ENCODE measurements around the gene BMPR1B.
"Not testable (repeated sequence)": the region's sequence is repeated elsewhere in the genome, so short reads cannot be mapped to it uniquely, and the experiment has no call there.

BMPR1B gene

GRCh38 chr4:94841166-94841863, 83.6 kb downstream of the BMPR1B start:
- DNase-seq = not testable (repeated sequence)

GRCh38 chr4:94841864-94842221, 84.1 kb downstream of the BMPR1B start:
- DNase-seq = no peak

GRCh38 chr4:94843216-94843615, 85.5 kb downstream of the BMPR1B start:
- DNase-seq = no peak

- DNase-seq = no peak
Observed at GRCh38 chr4:94848326-94848725, 90.6 kb downstream of the BMPR1B start.

GRCh38 chr4:94849901-94850300, 92.1 kb downstream of the BMPR1B start:
- DNase-seq = no peak

GRCh38 chr4:94852616-94853015, 94.9 kb downstream of the BMPR1B start:
- no peak for DNase-seq

- no peak for DNase-seq
Observed at GRCh38 chr4:94856030-94856429, 98.3 kb downstream of the BMPR1B start.

- DNase-seq = no peak
Observed at GRCh38 chr4:94870146-94870545, 112.4 kb downstream of the BMPR1B start.

- no peak for DNase-seq
Observed at GRCh38 chr4:94871644-94872305, 114.0 kb downstream of the BMPR1B start.

- DNase-seq = no peak
Observed at GRCh38 chr4:94877973-94878372, 120.2 kb downstream of the BMPR1B start.

GRCh38 chr4:94880956-94881355, 123.2 kb downstream of the BMPR1B start:
- no peak for DNase-seq

GRCh38 chr4:94882756-94883155, 125.0 kb downstream of the BMPR1B start:
- no peak for DNase-seq

- no peak for DNase-seq
Observed at GRCh38 chr4:94887027-94887426, 129.3 kb downstream of the BMPR1B start.

- DNase-seq = no peak
Observed at GRCh38 chr4:94889523-94889922, 131.8 kb downstream of the BMPR1B start.

- DNase-seq = no peak
Observed at GRCh38 chr4:94889946-94890345, 132.2 kb downstream of the BMPR1B start.

GRCh38 chr4:94890579-94890978, 132.8 kb downstream of the BMPR1B start:
- DNase-seq = no peak

GRCh38 chr4:94892051-94892450, 134.3 kb downstream of the BMPR1B start:
- DNase-seq = no peak

- no peak for DNase-seq
Observed at GRCh38 chr4:94895081-94895480, 137.3 kb downstream of the BMPR1B start.

- no peak for DNase-seq
Observed at GRCh38 chr4:94897023-94897422, 139.3 kb downstream of the BMPR1B start.

GRCh38 chr4:94905511-94905910, 147.8 kb downstream of the BMPR1B start:
- no peak for DNase-seq

- DNase-seq = no peak
Observed at GRCh38 chr4:94909645-94910044, 151.9 kb downstream of the BMPR1B start.

- DNase-seq = no peak
Observed at GRCh38 chr4:94911106-94911505, 153.4 kb downstream of the BMPR1B start.

- DNase-seq = no peak
Observed at GRCh38 chr4:94912606-94913005, 154.9 kb downstream of the BMPR1B start.

GRCh38 chr4:94913316-94913715, 155.6 kb downstream of the BMPR1B start:
- DNase-seq = no peak

GRCh38 chr4:94917146-94917545, 159.4 kb downstream of the BMPR1B start:
- no peak for DNase-seq

Measured in NCI-H2227 treated with DMSO at 0.1 percent for 48 hours (cell line).